Psoas muscle (tissue), 8 donors: Measurements from ENCODE around the gene AVEN. TPM values are rescaled to one million over a fixed set of nuclear protein-coding genes. Genes with fewer than 3 reads are reported as not detected.

Source experiments
- ATAC-seq, 4 donors: fragments of 200-7000 bp; cut with Tn5 transposase; one replicate each; pipeline ENCODE4 v1.9.1; 2020; ENCODE audit warnings: moderate library complexity in 3 of 4, mild to moderate bottlenecking in 2 of 4
- DNase-seq, 2 donors: peaks; one replicate each; pipeline ENCODE4 v3.0.0-alpha.2; 2020
- H3K27ac ChIP-seq: fragments of 200-600 bp; one replicate; pipeline ENCODE4 v1.8.0; 2022
- H3K27me3 ChIP-seq, 3 donors: fragments of 200-600 bp in 1 of 3; one replicate each; pipeline versions ENCODE4 v1.6.1 to v1.8.0; 2013 to 2022; ENCODE audit warnings: low read length in 2 of 3, mild to moderate bottlenecking in 2 of 3, moderate library complexity in 1 of 3; ENCODE audit not compliant: insufficient read depth in 3 of 3
- H3K36me3 ChIP-seq, 2 donors: fragments of 200-600 bp in 1 of 2; one replicate each; pipeline versions ENCODE4 v1.6.1 to v1.8.0; 2013 to 2022; ENCODE audit warnings: low read depth in 1 of 2, mild to moderate bottlenecking in 1 of 2, moderate library complexity in 1 of 2; ENCODE audit not compliant: insufficient read depth in 1 of 2
- H3K4me1 ChIP-seq: fragments of 200-600 bp; one replicate; pipeline ENCODE4 v1.8.0; 2022
- H3K4me3 ChIP-seq: fragments of 200-600 bp; one replicate; pipeline ENCODE4 v1.8.0; 2022; ENCODE audit warnings: mild to moderate bottlenecking
- H3K9me3 ChIP-seq: fragments of 200-600 bp; one replicate; pipeline ENCODE4 v1.8.0; 2022
- CTCF ChIP-seq: fragments of 200-600 bp; IDR thresholded peaks from one replicate; pipeline ENCODE4 v1.8.0; 2022; ENCODE audit warnings: antibody characterized with exemption
- WGBS, 3 donors: extraction: QIAGEN DNeasy Blood & Tissue Kit; methylation state at CpG; one replicate each; pipeline versions ENCODE4 v1.1.6 to v1.1.7; 2013; 5-methylcytosine and 5-hydroxymethylcytosine counted together
- intact Hi-C, 2 donors: fragments of 100-400 bp; cut with DNase I; formaldehyde crosslinking; loops; one replicate each; pipeline versions ENCODE4 v1.11.0 to v1.14.2; 2022
- polyA plus RNA-seq, 3 donors: library from polyadenylated mRNA; stranded (reverse); fragments of 200-250 nt; gene quantifications; one replicate each; pipeline ENCODE4 v1.2.3, GENCODE V29; 2013
- total RNA-seq, 4 donors: library from RNA; stranded (reverse); fragmentation: NEBNext Ultra II Directional in 2 of 4; extraction: Animal tissue kit (Norgen Biotek cat#: 25700) in 2 of 4; gene quantifications; one replicate each; pipeline versions ENCODE4 v1.2.1 to v1.2.4, GENCODE V29; 2021 to 2023
- donor health status: healthy with polysubstance abuse.
- donor health status: DM: no; HTN: no; CAD: no; lungs with moderate emphysema.
- donor health status: Bipolar disorder and iron deficiency.
- donor health status: healthy.
- donor health status: DM: yes; HTN: yes; CAD: no.
- donor health status: DM: no; HTN: no; CAD: no.
- donor health status: DM: no; HTN: no; CAD: no.
- donor health status: DM: yes; HTN: yes; CAD: no.

The AVEN gene
- total and polyA plus RNA-seq, 7 donors, result 17.2 to 30.3 (median 22.3) TPM

- Histone ChIP-seq H3K4me3 (no peak overlapping the region), H3K36me3 (no peaks in the 10 kb centered on the region), H3K27ac (no peak overlapping the region), H3K27me3 (no peaks in the 10 kb centered on the region), H3K4me1 (peaks cover 4% of the 10 kb centered on the region), H3K9me3 (no peaks in the 10 kb centered on the region)
- ATAC-seq, result peak in 3 of 4 donors; percentile 47 to 67 (median 58)
- 53 to 61% (median 56%) methylated on average over 8 of the region's 8 CpGs for WGBS, 3 donors
- no peak for DNase-seq
- TF ChIP-seq CTCF, result peak; percentile 48
- intact Hi-C loops, result loop anchor here in 1 of 2 donors (5.0 kb wide), 1 partner anchor 227 kb away; no protein-coding TSS in a partner anchor
Measured at GRCh38 chr15:33963831-33964664, 75.0 kb downstream of the AVEN start.

DNA sequence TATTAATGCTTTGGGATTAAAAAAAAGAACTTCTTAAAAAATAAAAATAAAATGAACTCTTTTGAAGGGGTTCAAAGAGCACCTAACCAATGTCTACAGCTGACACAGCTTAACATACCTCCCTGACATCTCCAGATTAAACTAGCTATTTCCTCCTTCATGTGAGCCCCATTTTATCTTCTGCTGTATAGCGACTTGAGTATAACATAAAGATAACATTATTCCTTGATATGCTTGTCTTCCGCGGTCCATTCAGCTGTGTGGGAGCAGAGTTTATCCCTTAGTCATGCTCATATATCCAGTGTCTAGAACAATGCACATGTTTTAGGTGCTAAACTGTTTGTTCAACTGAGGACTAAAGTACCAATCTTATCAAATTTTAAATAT lies 78.5 kb downstream of the AVEN start:
- ATAC-seq, result no peak
- Histone ChIP-seq H3K4me1 (no peaks in the 10 kb centered on the region), H3K27me3 (no peaks in the 10 kb centered on the region), H3K36me3 (no peaks in the 10 kb centered on the region), H3K4me3 (no peak overlapping the region), H3K9me3 (no peaks in the 10 kb centered on the region), H3K27ac (no peak overlapping the region)
- TF ChIP-seq CTCF, result no peak
- no peak for DNase-seq
- intact Hi-C loops, result loop anchor here in 1 of 2 donors (5.0 kb wide), 1 partner anchor 223 kb away; no protein-coding TSS in a partner anchor
- WGBS, 3 donors, result 70 to 85% (median 82%) methylated on average over 3 of the region's 3 CpGs

DNA sequence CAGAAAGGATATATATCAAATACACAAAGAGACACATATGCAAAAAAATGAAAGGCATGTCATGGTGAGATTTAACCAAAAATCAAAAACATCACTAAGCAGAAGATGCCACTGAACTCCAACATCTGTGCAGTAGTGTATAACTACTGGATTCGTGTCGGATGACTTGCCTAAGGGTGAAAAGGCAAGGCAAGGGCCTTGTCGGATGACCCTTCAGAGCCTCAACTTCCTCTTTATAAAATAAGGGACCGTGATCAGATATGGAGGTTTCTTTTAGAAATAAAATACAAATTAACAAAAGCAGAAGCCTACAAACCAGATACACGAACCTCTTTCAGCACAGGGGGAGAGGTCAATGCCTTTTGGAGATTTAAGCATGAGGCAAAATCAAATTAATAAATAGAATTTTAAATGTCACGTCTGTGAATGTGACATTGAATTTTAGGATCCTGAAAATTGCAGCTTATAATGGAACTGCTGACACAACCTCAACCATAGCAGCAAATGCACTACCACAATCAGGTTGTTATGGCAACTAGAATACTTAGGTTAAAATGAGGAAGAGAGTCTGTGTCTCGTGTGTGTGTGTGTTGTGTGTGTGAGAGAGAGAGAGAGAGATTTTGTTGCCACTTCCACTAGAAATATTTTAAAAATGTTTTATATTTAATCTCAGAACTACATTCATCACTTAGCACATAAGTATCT lies 79.0 kb downstream of the AVEN start:
- TF ChIP-seq CTCF, result no peak
- Histone ChIP-seq H3K9me3 (no peaks in the 10 kb centered on the region), H3K4me1 (no peaks in the 10 kb centered on the region), H3K27ac (no peak overlapping the region), H3K36me3 (no peaks in the 10 kb centered on the region), H3K4me3 (no peak overlapping the region), H3K27me3 (no peaks in the 10 kb centered on the region)
- no peak for DNase-seq
- ATAC-seq, result no peak
- intact Hi-C loops, result loop anchor here in 1 of 2 donors (5.0 kb wide), 1 partner anchor 223 kb away; no protein-coding TSS in a partner anchor
- 86 to 90% (median 90%) methylated on average over 7 of the region's 7 CpGs for WGBS, 3 donors

- H3K9me3 ChIP-seq, result no peaks in the 10 kb centered on the region
- no peak for ATAC-seq
- intact Hi-C loops, result no loop called here
- no peak for DNase-seq
- TF ChIP-seq CTCF, result no peak
- no peaks in the 10 kb centered on the region for H3K36me3 ChIP-seq
- no peak overlapping the region for H3K27ac ChIP-seq
- 24 to 31% (median 27%) methylated on average over 1 of the region's 1 CpG for whole genome bisulfite sequencing, 3 donors
- H3K27me3 ChIP-seq, result no peaks in the 10 kb centered on the region
- H3K4me1 ChIP-seq, result no peaks in the 10 kb centered on the region
- no peak overlapping the region for H3K4me3 ChIP-seq
Measured at GRCh38 chr15:33956397-33956796, 82.6 kb downstream of the AVEN start.
